HL-60/S4 treated with retinoic acid at 250 ng/mL for 4 days and 3 days (cell line): ENCODE results near the gene PDE6A.

ENCODE experiments used
- in situ Hi-C: fragments of 300-500 bp; cut with MboI; formaldehyde crosslinking; loops from 2 replicates; pipeline ENCODE4 v1.7.0; 2022; ENCODE audit warnings: low sequenced_read_pairs

The PDE6A gene

DNA sequence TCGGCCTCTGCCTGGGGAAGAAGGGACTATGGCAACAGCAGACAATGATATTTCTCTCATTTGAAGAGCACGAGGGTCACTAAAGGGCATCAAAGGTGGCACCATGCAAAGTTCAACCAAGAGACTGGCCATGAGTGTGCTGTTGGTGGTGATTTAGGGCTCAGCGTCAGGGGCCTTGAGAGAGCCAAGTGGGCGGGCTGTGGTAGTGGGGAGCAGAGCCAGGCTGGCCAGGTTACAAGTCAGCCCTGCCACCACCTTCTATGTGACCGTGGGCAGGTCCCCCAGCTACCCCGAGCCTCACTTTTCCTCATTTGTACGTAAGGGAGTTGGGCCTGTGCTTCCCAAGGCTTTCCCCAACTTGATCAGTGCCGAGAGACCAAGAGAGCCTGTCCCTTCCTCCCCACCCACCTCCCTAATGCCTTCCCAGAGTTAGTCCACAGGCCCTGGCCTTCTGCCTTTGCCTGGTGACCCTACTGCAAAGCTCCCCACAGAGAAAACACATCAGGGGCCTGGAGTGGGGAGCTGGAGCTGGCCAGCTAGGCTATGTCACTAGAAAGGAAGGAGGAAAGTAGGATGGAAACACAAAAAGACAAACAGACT is 104.3 kb downstream of the PDE6A start:
- in situ Hi-C loops, result loop anchor here (5.0 kb wide), 1 partner anchor 127 kb away; no protein-coding TSS in a partner anchor

- in situ Hi-C loops, result loop anchor here (5.0 to 10.0 kb wide), 2 partner anchors 128 to 155 kb away; no protein-coding TSS in a partner anchor
Measured at GRCh38 chr5:149839761-149840160, 104.8 kb downstream of the PDE6A start.

DNA sequence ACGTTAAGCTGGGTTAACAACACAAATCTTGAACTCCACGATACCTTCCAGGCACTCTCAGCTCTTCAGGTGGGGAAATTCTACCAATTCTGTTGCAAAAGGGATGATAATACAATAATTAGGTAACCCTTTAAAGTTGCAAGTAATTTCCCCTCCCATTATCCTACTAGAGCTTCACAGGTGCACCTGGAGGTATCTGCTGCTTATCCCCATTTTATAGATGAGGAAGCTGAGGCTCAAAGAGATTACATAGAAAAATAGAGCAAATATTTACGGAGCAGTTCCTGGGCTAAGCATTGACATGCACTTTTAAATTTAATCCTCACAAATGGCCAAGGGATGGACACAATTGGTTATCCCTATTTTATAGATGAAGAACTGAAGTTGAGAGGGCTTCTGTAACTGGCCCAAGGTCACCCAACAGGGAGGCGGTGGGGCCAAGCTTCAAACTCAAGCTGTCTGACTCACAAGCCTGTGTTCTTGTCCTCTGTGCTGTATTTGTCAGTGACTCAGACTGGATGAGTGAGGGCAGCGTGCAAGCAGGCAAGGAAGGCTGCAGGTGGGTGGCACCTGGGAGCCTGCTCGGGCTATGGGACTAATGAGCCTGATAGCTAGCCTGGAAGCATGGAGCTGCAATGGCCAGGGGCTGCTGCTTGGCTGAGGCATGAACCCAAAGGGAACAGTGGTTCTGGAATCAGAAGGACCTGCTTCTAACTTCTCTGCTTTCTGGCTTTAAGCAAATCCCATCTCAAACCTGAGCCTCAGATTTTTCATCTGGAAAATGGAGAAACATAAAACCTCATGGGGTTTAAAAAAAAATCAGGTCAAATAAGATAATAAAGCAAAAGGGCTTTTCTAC is 105.5 kb downstream of the PDE6A start:
- in situ Hi-C loops, result loop anchor here (10.0 kb wide), 1 partner anchor 156 kb away; no protein-coding TSS in a partner anchor

DNA sequence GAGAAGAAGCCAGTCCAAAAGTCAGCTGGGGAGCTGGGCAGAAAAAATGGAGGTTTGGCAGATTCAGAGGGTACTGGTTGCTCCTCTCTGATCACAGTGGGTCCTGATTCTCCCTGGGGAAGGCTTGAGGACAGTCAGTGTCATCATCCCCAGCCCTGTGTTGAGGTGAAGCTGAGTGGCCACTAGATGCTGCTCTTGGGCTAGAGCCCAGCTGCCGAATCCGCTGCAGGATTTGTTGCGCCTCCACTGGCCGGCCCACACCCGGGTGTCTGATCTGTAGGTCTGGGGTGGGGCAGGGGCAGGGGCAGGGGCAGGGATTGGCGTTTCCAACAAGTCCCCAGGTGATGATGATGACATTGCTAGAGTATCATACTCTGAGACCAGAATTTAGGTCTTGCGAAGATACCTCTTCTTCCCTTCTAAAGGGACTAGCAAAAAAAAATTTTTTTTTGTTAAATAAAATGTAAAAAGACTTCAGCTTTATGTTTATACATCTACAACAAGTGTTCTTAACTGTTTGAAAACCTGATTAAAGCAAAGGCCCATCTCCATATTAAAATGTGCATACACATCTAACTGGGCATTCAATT is 106.8 kb downstream of the PDE6A start:
- in situ Hi-C loops, result loop anchor here (10.0 kb wide), 1 partner anchor 157 kb away; no protein-coding TSS in a partner anchor

GRCh38 chr5:149836451-149837139 is 108.0 kb downstream of the PDE6A start:
- in situ Hi-C loops, result loop anchor here (10.0 kb wide), 1 partner anchor 158 kb away; no protein-coding TSS in a partner anchor

- in situ Hi-C loops, result loop anchor here (10.0 kb wide), 1 partner anchor 160 kb away; no protein-coding TSS in a partner anchor
Measured at GRCh38 chr5:149834246-149834855, 110.2 kb downstream of the PDE6A start.

- in situ Hi-C loops, result loop anchor here (10.0 kb wide), 1 partner anchor 162 kb away; no protein-coding TSS in a partner anchor
Measured at GRCh38 chr5:149833116-149833827, 111.3 kb downstream of the PDE6A start.

DNA sequence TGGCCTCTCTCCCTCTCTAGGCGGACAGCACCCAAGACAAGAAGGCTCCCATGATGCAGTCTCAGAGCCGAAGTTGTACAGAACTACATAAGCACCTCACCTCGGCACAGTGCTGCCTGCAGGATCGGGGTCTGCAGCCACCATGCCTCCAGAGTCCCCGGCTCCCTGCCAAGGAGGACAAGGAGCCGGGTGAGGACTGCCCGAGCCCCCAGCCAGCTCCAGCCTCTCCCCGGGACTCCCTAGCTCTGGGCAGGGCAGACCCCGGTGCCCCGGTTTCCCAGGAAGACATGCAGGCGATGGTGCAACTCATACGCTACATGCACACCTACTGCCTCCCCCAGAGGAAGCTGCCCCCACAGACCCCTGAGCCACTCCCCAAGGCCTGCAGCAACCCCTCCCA is 112.0 kb downstream of the PDE6A start:
- in situ Hi-C loops, result loop anchor here (10.0 kb wide), 1 partner anchor 162 kb away; no protein-coding TSS in a partner anchor

- in situ Hi-C loops, result loop anchor here (10.0 kb wide), 1 partner anchor 163 kb away; no protein-coding TSS in a partner anchor
Measured at GRCh38 chr5:149831492-149831891, 113.1 kb downstream of the PDE6A start.

DNA sequence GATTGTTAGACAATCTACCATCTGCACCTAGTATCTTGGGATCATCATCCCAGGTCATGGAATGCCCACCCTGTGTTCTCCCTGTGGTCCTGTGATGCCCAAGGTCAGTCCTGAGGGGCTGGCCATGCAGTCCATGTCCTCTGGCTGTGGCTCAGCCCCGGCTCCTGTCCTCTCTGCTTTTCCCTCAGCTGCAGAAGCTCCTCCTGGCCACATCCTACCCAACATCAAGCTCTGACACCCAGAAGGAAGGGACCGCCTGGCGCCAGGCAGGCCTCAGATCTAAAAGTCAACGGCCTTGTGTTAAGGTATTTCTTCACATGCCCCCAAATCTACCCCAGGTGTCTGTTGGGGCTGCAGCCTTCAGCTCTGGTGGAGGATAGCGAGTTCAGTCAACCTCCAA is 114.0 kb downstream of the PDE6A start:
- in situ Hi-C loops, result loop anchor here (10.0 kb wide), 1 partner anchor 164 kb away; no protein-coding TSS in a partner anchor

DNA sequence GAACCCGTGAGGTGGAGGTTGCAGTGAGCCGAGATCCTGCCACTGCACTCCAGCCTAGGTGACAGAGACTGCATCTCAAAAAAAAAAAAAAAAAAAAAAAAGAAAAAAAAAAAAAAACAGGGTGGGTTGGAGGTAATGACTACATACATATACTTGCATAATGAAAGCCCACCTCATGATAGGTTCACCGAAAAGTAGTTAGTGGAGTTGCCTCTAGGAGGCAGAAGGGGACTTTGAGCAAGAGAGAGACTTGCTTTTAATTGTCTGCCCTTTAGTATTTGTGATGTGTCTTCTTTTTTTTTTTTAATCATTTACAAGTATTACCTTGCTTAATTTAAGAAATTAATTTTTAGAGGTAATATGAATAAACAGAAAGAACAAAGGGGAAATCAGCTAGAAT is 114.6 kb downstream of the PDE6A start:
- in situ Hi-C loops, result loop anchor here (5.0 to 10.0 kb wide), 2 partner anchors 165 to 193 kb away; no protein-coding TSS in a partner anchor

GRCh38 chr5:149828161-149829011 is 116.2 kb downstream of the PDE6A start:
- in situ Hi-C loops, result loop anchor here (5.0 kb wide), 1 partner anchor 191 kb away; no protein-coding TSS in a partner anchor

DNA sequence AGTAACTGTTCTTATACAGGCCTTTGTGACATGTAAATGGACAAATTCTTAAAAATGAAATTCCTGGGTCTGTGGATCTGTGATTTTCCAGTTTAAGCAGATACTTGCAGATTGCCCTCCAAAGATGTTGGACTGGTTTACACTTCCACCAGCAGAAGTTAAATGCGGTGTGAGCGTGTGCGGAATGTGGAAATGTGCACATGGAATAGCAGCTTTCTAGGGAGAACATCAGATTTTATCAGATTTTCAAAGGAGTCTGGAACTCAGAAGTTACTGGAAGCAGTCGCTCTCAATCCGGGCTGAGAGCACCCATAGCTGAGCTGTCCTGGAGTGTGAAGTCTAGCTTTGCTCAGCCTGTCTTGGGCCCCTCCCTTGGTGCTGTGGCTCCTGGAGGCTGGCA is 117.0 kb downstream of the PDE6A start:
- in situ Hi-C loops, result loop anchor here (5.0 kb wide), 1 partner anchor 190 kb away; no protein-coding TSS in a partner anchor

GRCh38 chr5:149827086-149827485 is 117.5 kb downstream of the PDE6A start:
- in situ Hi-C loops, result loop anchor here (5.0 kb wide), 1 partner anchor 190 kb away; no protein-coding TSS in a partner anchor

GRCh38 chr5:149826574-149826973 is 118.0 kb downstream of the PDE6A start:
- in situ Hi-C loops, result loop anchor here (5.0 kb wide), 1 partner anchor 189 kb away; no protein-coding TSS in a partner anchor

DNA sequence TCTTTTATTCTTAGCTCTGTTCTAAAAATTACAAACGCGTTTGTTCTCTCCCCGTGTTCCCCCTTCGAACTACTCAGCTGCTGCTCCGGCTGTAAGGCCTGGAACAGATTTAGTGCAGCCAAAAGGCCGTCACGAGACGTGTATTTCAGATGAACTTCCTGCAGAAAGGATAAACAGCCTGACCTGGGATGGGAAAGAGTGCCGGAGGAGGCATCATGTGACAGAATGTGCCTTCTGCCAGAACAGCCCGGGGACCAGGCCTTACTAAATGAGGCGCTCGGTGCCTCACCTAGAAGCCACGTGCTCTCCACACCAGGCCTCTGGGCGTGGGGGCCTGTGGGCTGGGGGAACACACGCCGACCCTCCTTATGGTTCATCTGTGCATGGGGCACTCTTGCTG is 119.7 kb downstream of the PDE6A start:
- in situ Hi-C loops, result loop anchor here (5.0 kb wide), 1 partner anchor 188 kb away; no protein-coding TSS in a partner anchor

DNA sequence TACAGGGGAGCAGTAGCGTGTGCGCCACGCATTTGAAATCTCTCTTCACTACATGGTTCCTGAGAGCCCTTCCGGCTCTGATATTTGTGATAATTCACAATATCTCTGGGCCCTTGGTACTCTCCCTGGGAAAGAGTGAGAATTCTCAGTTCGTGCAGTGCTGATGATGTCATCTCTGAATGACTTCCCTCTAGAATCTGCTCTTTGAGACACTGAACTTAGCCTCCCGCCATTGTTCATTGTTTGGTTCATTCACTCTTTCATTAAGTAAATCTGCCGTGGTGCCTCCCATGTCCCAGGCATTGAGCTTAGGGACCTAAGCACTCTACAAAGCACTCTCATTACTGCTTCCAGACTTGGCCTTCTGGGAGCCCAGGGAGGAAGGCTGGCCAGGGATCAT is 120.5 kb downstream of the PDE6A start:
- in situ Hi-C loops, result no loop called here

DNA sequence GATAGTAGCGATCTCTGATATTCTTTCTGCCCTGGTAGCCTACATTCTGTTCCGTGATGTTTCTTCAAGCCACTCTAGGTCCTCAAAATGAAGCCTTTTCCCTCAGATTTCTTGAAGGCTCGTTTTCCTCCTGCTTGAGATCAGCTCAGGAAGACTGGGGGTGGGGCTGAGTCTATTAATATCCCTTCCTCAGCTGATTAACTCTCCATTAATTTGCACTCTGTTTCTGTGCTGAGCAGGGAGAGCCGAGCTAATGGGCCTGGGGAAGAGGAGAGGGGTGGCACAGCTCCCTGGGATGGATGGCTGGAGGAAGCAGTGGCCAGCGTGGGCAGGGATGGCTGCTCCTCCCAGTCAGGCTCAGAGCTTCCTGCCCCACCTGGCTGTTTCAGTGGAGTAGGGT is 121.2 kb downstream of the PDE6A start:
- in situ Hi-C loops, result no loop called here
